ENCODE data around the gene PALMD.

Gene PALMD

DNA sequence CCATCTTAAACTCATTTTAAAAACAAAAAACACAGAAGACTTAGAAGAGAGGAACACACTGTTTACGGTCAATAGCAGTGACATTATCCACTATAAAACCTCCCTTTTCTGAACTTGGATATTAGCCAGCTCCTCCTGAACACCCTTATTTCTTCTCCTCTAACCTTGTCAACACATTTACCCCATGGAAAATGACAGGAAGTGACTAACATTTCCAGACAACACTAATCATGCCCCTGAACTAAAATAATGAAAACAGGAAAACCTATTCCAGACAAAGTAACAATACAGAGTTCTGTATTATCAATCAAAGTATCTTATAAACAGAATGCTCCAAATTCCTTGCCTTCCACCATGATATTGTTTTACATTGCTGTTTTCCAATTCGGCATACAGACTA, 45.3 kb downstream of the PALMD start:
- Histone ChIP-seq H2BK120ac (ENCODE audit: low read depth, low read length) (no peak overlapping the region), H4K8ac (ENCODE audit: low read depth, low read length) (no peak overlapping the region), H2BK5ac (ENCODE audit: low read length) (no peak overlapping the region), H2AK5ac (ENCODE audit: low read length) (no peak overlapping the region), H3K79me2 (ENCODE audit: control insufficient read depth, insufficient read depth, low read length) (no peaks in the 10 kb centered on the region), H3K27me3 (ENCODE audit: insufficient read depth, low read length, poor library complexity) (no peaks in the 10 kb centered on the region), H3K4me2 (ENCODE audit: low read length) (no peak overlapping the region), H3K56ac (ENCODE audit: low read length) (no peak overlapping the region), H3K4me1 (ENCODE audit: control insufficient read depth, low read depth, low read length) (no peaks in the 10 kb centered on the region), H2BK15ac (replicated peaks; ENCODE audit: low read depth) (no peak overlapping the region), H3K36me3 (ENCODE audit: control insufficient read depth, insufficient read depth, low read length) (no peaks in the 10 kb centered on the region), H3K79me1 (ENCODE audit: low read length) (no peaks in the 10 kb centered on the region), H3K4ac (ENCODE audit: low read depth, low read length) (no peak overlapping the region), H3K9ac (ENCODE audit: low read length) (no peak overlapping the region), H3K23ac (ENCODE audit: low read length) (no peak overlapping the region), H3K4me3 (ENCODE audit: low read length) (no peak overlapping the region), H4K5ac (ENCODE audit: low read length) (no peak overlapping the region), H3K18ac (ENCODE audit: low read length) (no peak overlapping the region), H3K27ac (ENCODE audit: low read depth, low read length) (no peak overlapping the region)
- no CpG with 5 or more reads among the region's 2 CpGs for WGBS (ENCODE audit: extremely low coverage, insufficient coverage, low lambda C conversion rate)
- no peak for DNase-seq

- no peak overlapping the region for H3K4me3 ChIP-seq (ENCODE audit: low read length)
- H2BK15ac ChIP-seq (replicated peaks; ENCODE audit: low read depth), result no peak overlapping the region
- H3K36me3 ChIP-seq (ENCODE audit: control insufficient read depth, insufficient read depth, low read length), result no peaks in the 10 kb centered on the region
- H3K4ac ChIP-seq (ENCODE audit: low read depth, low read length), result no peak overlapping the region
- H3K9ac ChIP-seq (ENCODE audit: low read length), result no peak overlapping the region
- no peak overlapping the region for H3K23ac ChIP-seq (ENCODE audit: low read length)
- no peak overlapping the region for H3K18ac ChIP-seq (ENCODE audit: low read length)
- H3K4me2 ChIP-seq (ENCODE audit: low read length), result no peak overlapping the region
- H3K79me2 ChIP-seq (ENCODE audit: control insufficient read depth, insufficient read depth, low read length), result no peaks in the 10 kb centered on the region
- H4K5ac ChIP-seq (ENCODE audit: low read length), result no peak overlapping the region
- DNase-seq, result no peak
- H3K4me1 ChIP-seq (ENCODE audit: control insufficient read depth, low read depth, low read length), result no peaks in the 10 kb centered on the region
- H2AK5ac ChIP-seq (ENCODE audit: low read length), result no peak overlapping the region
- H3K27me3 ChIP-seq (ENCODE audit: insufficient read depth, low read length, poor library complexity), result no peaks in the 10 kb centered on the region
- no peak overlapping the region for H2BK120ac ChIP-seq (ENCODE audit: low read depth, low read length)
- no peak overlapping the region for H3K27ac ChIP-seq (ENCODE audit: low read depth, low read length)
- H4K8ac ChIP-seq (ENCODE audit: low read depth, low read length), result no peak overlapping the region
- no peak overlapping the region for H3K56ac ChIP-seq (ENCODE audit: low read length)
- H2BK5ac ChIP-seq (ENCODE audit: low read length), result no peak overlapping the region
- WGBS (ENCODE audit: extremely low coverage, insufficient coverage, low lambda C conversion rate), result no CpG with 5 or more reads among the region's 2 CpGs
- H3K79me1 ChIP-seq (ENCODE audit: low read length), result no peaks in the 10 kb centered on the region
These were observed 50.7 kb downstream of the PALMD start for GRCh38 chr1:99696616-99697015.

DNA sequence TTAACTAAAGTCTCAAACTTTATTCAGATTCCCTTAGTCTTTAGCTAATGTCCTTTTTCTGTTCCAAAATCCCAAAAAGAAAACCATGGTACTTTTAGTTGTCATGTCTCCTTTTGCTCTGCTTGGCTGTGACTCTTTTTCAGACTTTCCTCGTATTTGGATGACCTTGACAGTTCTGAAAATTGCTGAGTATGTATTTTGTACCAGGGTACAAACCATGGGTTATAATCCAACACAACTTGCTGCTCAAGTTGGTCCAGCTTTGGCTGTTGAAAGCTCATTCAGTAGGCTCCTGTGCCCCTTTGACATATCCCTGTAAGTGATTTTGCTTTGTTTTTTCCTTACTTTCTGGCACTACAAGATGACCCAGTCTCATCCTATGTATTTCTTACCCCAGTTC, 51.7 kb downstream of the PALMD start:
- H3K79me1 ChIP-seq (ENCODE audit: low read length), result no peaks in the 10 kb centered on the region
- H3K4me1 ChIP-seq (ENCODE audit: control insufficient read depth, low read depth, low read length), result no peaks in the 10 kb centered on the region
- H2BK120ac ChIP-seq (ENCODE audit: low read depth, low read length), result no peak overlapping the region
- no CpG with 5 or more reads among the region's 1 CpG for WGBS (ENCODE audit: extremely low coverage, insufficient coverage, low lambda C conversion rate)
- no peak overlapping the region for H2BK15ac ChIP-seq (replicated peaks; ENCODE audit: low read depth)
- no peaks in the 10 kb centered on the region for H3K36me3 ChIP-seq (ENCODE audit: control insufficient read depth, insufficient read depth, low read length)
- no peaks in the 10 kb centered on the region for H3K27me3 ChIP-seq (ENCODE audit: insufficient read depth, low read length, poor library complexity)
- no peak overlapping the region for H3K9ac ChIP-seq (ENCODE audit: low read length)
- no peaks in the 10 kb centered on the region for H3K79me2 ChIP-seq (ENCODE audit: control insufficient read depth, insufficient read depth, low read length)
- H2BK5ac ChIP-seq (ENCODE audit: low read length), result no peak overlapping the region
- H3K4me3 ChIP-seq (ENCODE audit: low read length), result no peak overlapping the region
- H3K56ac ChIP-seq (ENCODE audit: low read length), result no peak overlapping the region
- H3K4ac ChIP-seq (ENCODE audit: low read depth, low read length), result no peak overlapping the region
- no peak overlapping the region for H3K4me2 ChIP-seq (ENCODE audit: low read length)
- no peak overlapping the region for H4K5ac ChIP-seq (ENCODE audit: low read length)
- no peak overlapping the region for H3K23ac ChIP-seq (ENCODE audit: low read length)
- no peak overlapping the region for H4K8ac ChIP-seq (ENCODE audit: low read depth, low read length)
- no peak overlapping the region for H3K27ac ChIP-seq (ENCODE audit: low read depth, low read length)
- no peak overlapping the region for H2AK5ac ChIP-seq (ENCODE audit: low read length)
- H3K18ac ChIP-seq (ENCODE audit: low read length), result no peak overlapping the region
- no peak for DNase-seq

DNA sequence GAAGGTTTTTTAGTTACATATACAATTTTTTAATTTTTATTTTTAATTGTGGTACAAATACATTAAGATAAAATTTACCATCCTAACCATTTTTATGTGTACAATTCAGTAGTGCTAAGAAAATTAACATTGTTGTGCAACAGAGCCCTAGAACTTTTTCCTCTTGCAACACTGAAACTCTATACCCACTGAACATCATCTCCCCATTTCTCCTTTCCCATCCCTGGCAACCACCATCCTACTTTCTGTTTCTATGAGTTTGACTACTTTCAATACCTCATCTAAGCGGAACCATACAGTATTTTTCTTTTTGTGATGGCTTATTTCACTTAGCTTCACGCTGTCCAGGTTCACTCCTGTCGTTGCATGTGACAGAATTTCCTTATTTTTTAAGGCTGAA, 54.1 kb downstream of the PALMD start:
- no peak for DNase-seq
- Histone ChIP-seq H3K4me3 (ENCODE audit: low read length) (no peak overlapping the region), H3K9ac (ENCODE audit: low read length) (no peak overlapping the region), H3K79me2 (ENCODE audit: control insufficient read depth, insufficient read depth, low read length) (no peaks in the 10 kb centered on the region), H3K4ac (ENCODE audit: low read depth, low read length) (no peak overlapping the region), H3K18ac (ENCODE audit: low read length) (no peak overlapping the region), H2BK5ac (ENCODE audit: low read length) (no peak overlapping the region), H3K79me1 (ENCODE audit: low read length) (no peaks in the 10 kb centered on the region), H3K27ac (ENCODE audit: low read depth, low read length) (no peak overlapping the region), H3K4me2 (ENCODE audit: low read length) (no peak overlapping the region), H3K23ac (ENCODE audit: low read length) (no peak overlapping the region), H2AK5ac (ENCODE audit: low read length) (no peak overlapping the region), H3K4me1 (ENCODE audit: control insufficient read depth, low read depth, low read length) (no peaks in the 10 kb centered on the region), H4K5ac (ENCODE audit: low read length) (no peak overlapping the region), H3K36me3 (ENCODE audit: control insufficient read depth, insufficient read depth, low read length) (no peaks in the 10 kb centered on the region), H3K27me3 (ENCODE audit: insufficient read depth, low read length, poor library complexity) (no peaks in the 10 kb centered on the region), H3K56ac (ENCODE audit: low read length) (no peak overlapping the region), H2BK15ac (replicated peaks; ENCODE audit: low read depth) (no peak overlapping the region), H2BK120ac (ENCODE audit: low read depth, low read length) (no peak overlapping the region), H4K8ac (ENCODE audit: low read depth, low read length) (no peak overlapping the region)
- no CpG with 5 or more reads among the region's 3 CpGs for WGBS (ENCODE audit: extremely low coverage, insufficient coverage, low lambda C conversion rate)

DNA sequence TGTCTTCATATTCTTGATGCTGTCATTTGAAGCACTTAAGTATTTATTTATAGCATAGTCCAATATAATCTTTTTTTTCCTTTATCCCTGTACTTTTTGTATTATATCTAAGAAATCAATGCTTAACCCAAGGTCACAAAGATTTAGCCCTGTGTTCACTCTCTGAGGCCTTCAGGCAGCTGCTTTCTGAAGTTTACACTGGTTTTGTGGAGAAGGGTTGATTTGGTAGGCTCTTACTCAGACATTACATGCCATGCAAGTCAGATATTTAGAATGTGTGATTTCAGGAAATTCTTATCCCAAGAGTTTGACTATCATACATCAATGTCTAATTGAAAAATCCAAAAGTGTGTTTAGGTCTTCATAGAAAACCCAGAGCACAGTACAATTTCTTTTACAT, 56.3 kb downstream of the PALMD start:
- Histone ChIP-seq H2BK120ac (ENCODE audit: low read depth, low read length) (no peak overlapping the region), H3K4ac (ENCODE audit: low read depth, low read length) (no peak overlapping the region), H4K8ac (ENCODE audit: low read depth, low read length) (no peak overlapping the region), H3K36me3 (ENCODE audit: control insufficient read depth, insufficient read depth, low read length) (no peaks in the 10 kb centered on the region), H4K5ac (ENCODE audit: low read length) (no peak overlapping the region), H3K4me2 (ENCODE audit: low read length) (no peak overlapping the region), H2BK5ac (ENCODE audit: low read length) (no peak overlapping the region), H2BK15ac (replicated peaks; ENCODE audit: low read depth) (no peak overlapping the region), H3K4me3 (ENCODE audit: low read length) (no peak overlapping the region), H3K9ac (ENCODE audit: low read length) (no peak overlapping the region), H3K23ac (ENCODE audit: low read length) (no peak overlapping the region), H3K79me2 (ENCODE audit: control insufficient read depth, insufficient read depth, low read length) (no peaks in the 10 kb centered on the region), H3K18ac (ENCODE audit: low read length) (no peak overlapping the region), H3K27ac (ENCODE audit: low read depth, low read length) (no peak overlapping the region), H3K56ac (ENCODE audit: low read length) (no peak overlapping the region), H2AK5ac (ENCODE audit: low read length) (no peak overlapping the region), H3K4me1 (ENCODE audit: control insufficient read depth, low read depth, low read length) (no peaks in the 10 kb centered on the region), H3K27me3 (ENCODE audit: insufficient read depth, low read length, poor library complexity) (no peaks in the 10 kb centered on the region), H3K79me1 (ENCODE audit: low read length) (no peaks in the 10 kb centered on the region)
- DNase-seq, result no peak

- no peak overlapping the region for H2BK15ac ChIP-seq (replicated peaks; ENCODE audit: low read depth)
- H3K4ac ChIP-seq (ENCODE audit: low read depth, low read length), result no peak overlapping the region
- no peaks in the 10 kb centered on the region for H3K36me3 ChIP-seq (ENCODE audit: control insufficient read depth, insufficient read depth, low read length)
These were observed 58.5 kb downstream of the PALMD start for GRCh38 chr1:99704356-99704816.

More at GRCh38 chr1:99704356-99704816, 58.5 kb downstream of the PALMD start:
- Histone ChIP-seq H3K9ac (ENCODE audit: low read length) (no peak overlapping the region), H4K8ac (ENCODE audit: low read depth, low read length) (no peak overlapping the region), H3K4me2 (ENCODE audit: low read length) (no peak overlapping the region), H2BK120ac (ENCODE audit: low read depth, low read length) (no peak overlapping the region), H2BK5ac (ENCODE audit: low read length) (no peak overlapping the region), H3K79me2 (ENCODE audit: control insufficient read depth, insufficient read depth, low read length) (no peaks in the 10 kb centered on the region), H3K27ac (ENCODE audit: low read depth, low read length) (no peak overlapping the region), H3K4me1 (ENCODE audit: control insufficient read depth, low read depth, low read length) (no peaks in the 10 kb centered on the region), H3K79me1 (ENCODE audit: low read length) (no peaks in the 10 kb centered on the region), H3K27me3 (ENCODE audit: insufficient read depth, low read length, poor library complexity) (no peaks in the 10 kb centered on the region), H2AK5ac (ENCODE audit: low read length) (no peak overlapping the region), H3K56ac (ENCODE audit: low read length) (no peak overlapping the region), H3K4me3 (ENCODE audit: low read length) (no peak overlapping the region), H3K18ac (ENCODE audit: low read length) (no peak overlapping the region), H3K23ac (ENCODE audit: low read length) (no peak overlapping the region), H4K5ac (ENCODE audit: low read length) (no peak overlapping the region)
- no CpG with 5 or more reads among the region's 17 CpGs for WGBS (ENCODE audit: extremely low coverage, insufficient coverage, low lambda C conversion rate)
- DNase-seq, result no peak

Measured in mesendoderm (in vitro differentiated cells).